Measurements from ENCODE around the gene TOB2.

TOB2 gene

GRCh38 chr22:41408665-41409064, 37.9 kb downstream of the TOB2 start:
- H2AFZ ChIP-seq (ENCODE audit: low read depth, low read length): no peak overlapping the region
- H3K9ac ChIP-seq (ENCODE audit: low read length): no peak overlapping the region
- H3K27me3 ChIP-seq (ENCODE audit: low read depth, low read length): no peaks in the 10 kb centered on the region
- no peak overlapping the region for H3K4me3 ChIP-seq (ENCODE audit: low read length)
- no peaks in the 10 kb centered on the region for H4K20me1 ChIP-seq (ENCODE audit: insufficient read depth, low read length)
- no peak overlapping the region for H3K27ac ChIP-seq (ENCODE audit: low read length)
- peaks cover 25% of the 10 kb centered on the region for H3K79me2 ChIP-seq (ENCODE audit: low read length)
- peaks cover 12% of the 10 kb centered on the region for H3K4me1 ChIP-seq (ENCODE audit: low read length)
- TF ChIP-seq CTCF (IDR thresholded peaks at IDR 0.05; ENCODE audit: low read depth, low read length): no peak
- no peak for TF ChIP-seq EZH2phosphoT487 (IDR thresholded peaks at IDR 0.05; ENCODE audit: low read depth)
- no peaks in the 10 kb centered on the region for H3K9me3 ChIP-seq (ENCODE audit: insufficient read depth, low read length)
- H3K36me3 ChIP-seq (replicated peaks; ENCODE audit: low read depth, low read length): no peaks in the 10 kb centered on the region
- no peak overlapping the region for H3K4me2 ChIP-seq (ENCODE audit: low read length)

GRCh38 chr22:41407433-41407832, 39.2 kb downstream of the TOB2 start:
- Histone ChIP-seq H2AFZ (ENCODE audit: low read depth, low read length) (no peak overlapping the region), H3K27me3 (ENCODE audit: low read depth, low read length) (no peaks in the 10 kb centered on the region), H3K9ac (ENCODE audit: low read length) (no peak overlapping the region), H3K36me3 (replicated peaks; ENCODE audit: low read depth, low read length) (no peaks in the 10 kb centered on the region), H3K79me2 (ENCODE audit: low read length) (peaks cover 12% of the 10 kb centered on the region), H3K4me2 (ENCODE audit: low read length) (no peak overlapping the region), H3K4me3 (ENCODE audit: low read length) (no peak overlapping the region), H3K9me3 (ENCODE audit: insufficient read depth, low read length) (no peaks in the 10 kb centered on the region), H4K20me1 (ENCODE audit: insufficient read depth, low read length) (no peaks in the 10 kb centered on the region), H3K4me1 (ENCODE audit: low read length) (peaks cover 11% of the 10 kb centered on the region), H3K27ac (ENCODE audit: low read length) (no peak overlapping the region)
- TF ChIP-seq EZH2phosphoT487 (IDR thresholded peaks at IDR 0.05; ENCODE audit: low read depth) (no peak), CTCF (IDR thresholded peaks at IDR 0.05; ENCODE audit: low read depth, low read length) (no peak)

GRCh38 chr22:41406410-41406809, 40.2 kb downstream of the TOB2 start:
- H3K9me3 ChIP-seq (ENCODE audit: insufficient read depth, low read length): no peaks in the 10 kb centered on the region
- H3K4me2 ChIP-seq (ENCODE audit: low read length): no peak overlapping the region
- no peaks in the 10 kb centered on the region for H3K27me3 ChIP-seq (ENCODE audit: low read depth, low read length)
- no peak overlapping the region for H2AFZ ChIP-seq (ENCODE audit: low read depth, low read length)
- H3K9ac ChIP-seq (ENCODE audit: low read length): no peak overlapping the region
- H3K4me3 ChIP-seq (ENCODE audit: low read length): no peak overlapping the region
- TF ChIP-seq EZH2phosphoT487 (IDR thresholded peaks at IDR 0.05; ENCODE audit: low read depth) (no peak), CTCF (IDR thresholded peaks at IDR 0.05; ENCODE audit: low read depth, low read length) (no peak)
- H3K79me2 ChIP-seq (ENCODE audit: low read length): peaks cover 3% of the 10 kb centered on the region
- no peaks in the 10 kb centered on the region for H4K20me1 ChIP-seq (ENCODE audit: insufficient read depth, low read length)
- H3K4me1 ChIP-seq (ENCODE audit: low read length): peaks cover 2% of the 10 kb centered on the region; the same call in 1 of the 2 replicates
- H3K36me3 ChIP-seq (replicated peaks; ENCODE audit: low read depth, low read length): no peaks in the 10 kb centered on the region
- H3K27ac ChIP-seq (ENCODE audit: low read length): no peak overlapping the region

GRCh38 chr22:41405588-41405987, 41.0 kb downstream of the TOB2 start:
- TF ChIP-seq EZH2phosphoT487 (IDR thresholded peaks at IDR 0.05; ENCODE audit: low read depth) (no peak), CTCF (IDR thresholded peaks at IDR 0.05; ENCODE audit: low read depth, low read length) (no peak)
- H3K9ac ChIP-seq (ENCODE audit: low read length): no peak overlapping the region
- no peak overlapping the region for H3K4me2 ChIP-seq (ENCODE audit: low read length)
- H3K36me3 ChIP-seq (replicated peaks; ENCODE audit: low read depth, low read length): no peaks in the 10 kb centered on the region
- no peak overlapping the region for H2AFZ ChIP-seq (ENCODE audit: low read depth, low read length)
- H3K27me3 ChIP-seq (ENCODE audit: low read depth, low read length): no peaks in the 10 kb centered on the region
- H4K20me1 ChIP-seq (ENCODE audit: insufficient read depth, low read length): no peaks in the 10 kb centered on the region
- no peak overlapping the region for H3K4me3 ChIP-seq (ENCODE audit: low read length)
- no peak overlapping the region for H3K27ac ChIP-seq (ENCODE audit: low read length)
- no peaks in the 10 kb centered on the region for H3K79me2 ChIP-seq (ENCODE audit: low read length)
- no peaks in the 10 kb centered on the region for H3K9me3 ChIP-seq (ENCODE audit: insufficient read depth, low read length)
- peaks cover 2% of the 10 kb centered on the region; the same call in 1 of the 2 replicates for H3K4me1 ChIP-seq (ENCODE audit: low read length)

Measured in OCI-LY3 (cell line).